Subcutaneous abdominal adipose tissue (tissue), 5 donors: ENCODE data around the gene MED4.

Experiments used
- H3K27ac ChIP-seq: one replicate; pipeline ENCODE4 v1.7.0; 2013; ENCODE audit warnings: low read depth, mild to moderate bottlenecking, inconsistent platforms, low read length, moderate library complexity
- H3K27me3 ChIP-seq, 5 donors: one replicate each; pipeline ENCODE4 v1.7.0; 2013; ENCODE audit warnings: low read length in 5 of 5, inconsistent platforms in 1 of 5; ENCODE audit not compliant: control insufficient read depth in 5 of 5, insufficient read depth in 4 of 5
- H3K36me3 ChIP-seq, 5 donors: one replicate each; pipeline ENCODE4 v1.7.0; 2013; ENCODE audit warnings: low read length in 5 of 5; ENCODE audit not compliant: control insufficient read depth in 5 of 5, insufficient read depth in 5 of 5
- H3K4me1 ChIP-seq, 5 donors: one replicate each; pipeline ENCODE4 v1.7.0; 2013; ENCODE audit warnings: low read length in 5 of 5, mild to moderate bottlenecking in 3 of 5, moderate library complexity in 1 of 5; ENCODE audit not compliant: control insufficient read depth in 5 of 5, insufficient read depth in 5 of 5
- H3K4me3 ChIP-seq, 5 donors: one replicate each; pipeline ENCODE4 v1.7.0; 2013; ENCODE audit warnings: low read length in 5 of 5, low read depth in 1 of 5
- H3K9ac ChIP-seq, 5 donors: one replicate each; pipeline ENCODE4 v1.7.0; 2013; ENCODE audit warnings: low read length in 5 of 5, mild to moderate bottlenecking in 4 of 5, moderate library complexity in 3 of 5
- H3K9me3 ChIP-seq, 5 donors: one replicate each; pipeline ENCODE4 v1.7.0; 2013; ENCODE audit warnings: low read length in 5 of 5; ENCODE audit not compliant: control insufficient read depth in 5 of 5
- donor health status: healthy.
- donor health status: healthy.
- donor health status: healthy.
- donor health status: healthy.
- donor health status: healthy.

MED4 gene

GRCh38 chr13:48094781-48095502 is at the start of gene MED4:
TSS of gene MED4 (minus strand) at chr13:48095104. CDS start at chr13:48095078, 26 bp downstream.
- Histone ChIP-seq H3K9me3 (no peaks in the 10 kb centered on the region), H3K9ac (peak within 1 kb of the TSS; percentile 73 to 100 (median 98)), H3K27ac (peak within 1 kb of the TSS; percentile 92), H3K36me3 (no peaks in the 10 kb centered on the region), H3K4me1 (peaks cover 0 to 26% (median 23%) of the 10 kb centered on the region in 5 donors), H3K4me3 (peak within 1 kb of the TSS; percentile 83 to 97 (median 94)), H3K27me3 (no peaks in the 10 kb centered on the region)

- peak overlapping the region; percentile 28 for H3K27ac ChIP-seq
- no peak overlapping the region for H3K9ac ChIP-seq
- H3K9me3 ChIP-seq: no peaks in the 10 kb centered on the region
- H3K4me1 ChIP-seq: peaks cover 0 to 12% (median 8%) of the 10 kb centered on the region in 5 donors
- H3K27me3 ChIP-seq: no peaks in the 10 kb centered on the region
- no peak overlapping the region for H3K4me3 ChIP-seq
- no peaks in the 10 kb centered on the region for H3K36me3 ChIP-seq
Observed at GRCh38 chr13:48144413-48145035, 49.6 kb upstream of the MED4 start.

DNA sequence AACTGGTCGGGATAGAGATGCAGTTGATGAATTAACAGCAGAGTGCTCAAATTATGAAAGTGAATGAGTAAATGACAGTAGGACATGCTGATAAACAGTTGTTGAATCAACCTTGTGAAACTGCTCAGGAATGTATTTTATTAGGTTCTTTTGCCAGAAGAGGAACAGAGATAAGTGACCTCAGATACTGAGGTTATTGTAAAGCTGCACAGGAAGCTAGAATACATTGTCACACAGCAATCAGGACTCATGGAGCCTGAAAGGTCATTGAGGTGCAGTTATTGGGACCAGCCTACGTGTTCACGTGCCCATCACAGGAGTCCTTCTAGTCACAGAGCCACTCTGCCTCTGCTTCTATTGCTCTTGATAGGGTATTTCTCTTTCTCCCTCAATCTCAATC is 47.5 kb upstream of the MED4 start:
- Histone ChIP-seq H3K27me3 (no peaks in the 10 kb centered on the region), H3K36me3 (no peaks in the 10 kb centered on the region), H3K9ac (no peak overlapping the region), H3K9me3 (no peaks in the 10 kb centered on the region), H3K4me1 (peaks cover 0 to 12% (median 8%) of the 10 kb centered on the region in 5 donors), H3K27ac (no peak overlapping the region), H3K4me3 (no peak overlapping the region)

- H3K9me3 ChIP-seq: no peaks in the 10 kb centered on the region
- H3K36me3 ChIP-seq: no peaks in the 10 kb centered on the region
- H3K4me3 ChIP-seq: no peak overlapping the region
Observed at GRCh38 chr13:48138270-48138669, 43.4 kb upstream of the MED4 start.

DNA sequence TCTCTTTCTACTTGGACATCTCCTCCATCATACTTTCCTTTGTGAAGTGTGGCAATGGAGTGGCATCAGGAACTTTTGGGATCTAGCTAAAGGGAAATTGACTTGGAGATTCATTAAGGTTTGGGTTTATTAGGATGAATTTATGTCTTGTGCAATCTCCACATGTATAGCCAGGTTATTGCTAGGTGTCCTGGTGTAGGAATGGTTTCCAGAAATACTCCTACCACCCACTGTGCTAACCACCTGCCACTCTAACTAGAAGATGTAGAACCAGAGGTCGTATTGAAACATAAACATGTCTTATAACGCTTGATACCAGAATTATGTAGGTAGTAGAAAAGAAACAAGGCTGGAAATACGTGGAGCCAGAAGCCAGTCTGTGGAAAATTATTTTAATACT is 38.1 kb upstream of the MED4 start:
- H3K27ac ChIP-seq: no peak overlapping the region
- no peaks in the 10 kb centered on the region for H3K36me3 ChIP-seq
- no peaks in the 10 kb centered on the region for H3K27me3 ChIP-seq
- no peak overlapping the region for H3K9ac ChIP-seq
- no peak overlapping the region for H3K4me3 ChIP-seq
- no peaks in the 10 kb centered on the region for H3K4me1 ChIP-seq
- no peaks in the 10 kb centered on the region for H3K9me3 ChIP-seq

More at GRCh38 chr13:48138270-48138669, 43.4 kb upstream of the MED4 start:
- Histone ChIP-seq H3K9ac (no peak overlapping the region), H3K4me1 (no peaks in the 10 kb centered on the region), H3K27ac (no peak overlapping the region), H3K27me3 (no peaks in the 10 kb centered on the region)

- no peaks in the 10 kb centered on the region for H3K9me3 ChIP-seq
- no peaks in the 10 kb centered on the region for H3K27me3 ChIP-seq
- no peak overlapping the region for H3K9ac ChIP-seq
- peaks cover 3 to 13% (median 13%) of the 10 kb centered on the region in 5 donors for H3K4me1 ChIP-seq
- H3K27ac ChIP-seq: no peak overlapping the region
- H3K36me3 ChIP-seq: no peaks in the 10 kb centered on the region
- no peak overlapping the region for H3K4me3 ChIP-seq
Observed at GRCh38 chr13:48131533-48131932, 36.6 kb upstream of the MED4 start.

- Histone ChIP-seq H3K27me3 (no peaks in the 10 kb centered on the region), H3K4me3 (peak overlapping the region in 2 of 5 donors; percentile 2 to 3), H3K36me3 (no peaks in the 10 kb centered on the region), H3K9me3 (no peaks in the 10 kb centered on the region), H3K4me1 (peaks cover 3 to 43% (median 23%) of the 10 kb centered on the region in 5 donors), H3K9ac (peak overlapping the region in 4 of 5 donors; percentile 37 to 68 (median 48)), H3K27ac (peak overlapping the region; percentile 91)
Observed at GRCh38 chr13:48126944-48127830, 32.3 kb upstream of the MED4 start.

GRCh38 chr13:48125794-48126228 is 30.9 kb upstream of the MED4 start:
- Histone ChIP-seq H3K4me3 (peak overlapping the region in 1 of 5 donors; percentile 6), H3K4me1 (peaks cover 3 to 43% (median 23%) of the 10 kb centered on the region in 5 donors), H3K27me3 (no peaks in the 10 kb centered on the region), H3K9ac (peak overlapping the region in 3 of 5 donors; percentile 11 to 66 (median 42)), H3K9me3 (no peaks in the 10 kb centered on the region), H3K36me3 (no peaks in the 10 kb centered on the region), H3K27ac (peak overlapping the region; percentile 91)

GRCh38 chr13:48123812-48124211 is 28.9 kb upstream of the MED4 start:
- no peak overlapping the region for H3K27ac ChIP-seq
- H3K4me1 ChIP-seq: peaks cover 3 to 43% (median 23%) of the 10 kb centered on the region in 5 donors
- no peaks in the 10 kb centered on the region for H3K9me3 ChIP-seq
- H3K9ac ChIP-seq: no peak overlapping the region
- no peak overlapping the region for H3K4me3 ChIP-seq
- no peaks in the 10 kb centered on the region for H3K36me3 ChIP-seq
- no peaks in the 10 kb centered on the region for H3K27me3 ChIP-seq
